Aorta (tissue), 5 donors: Measurements from ENCODE around the gene ZNF77. TPM values are rescaled to one million over a fixed set of nuclear protein-coding genes. Genes with fewer than 3 reads are reported as not detected.

Experiments
- ATAC-seq: fragments of 200-7000 bp; cut with Tn5 transposase; one replicate; pipeline ENCODE4 v1.9.1; 2022; ENCODE audit warnings: moderate library complexity; ENCODE audit not compliant: low FRiP score
- DNase-seq, 2 donors: peaks; one replicate each; pipeline ENCODE4 v3.0.0-alpha.2; 2020
- H3K27ac ChIP-seq, 2 donors: one replicate each; pipeline ENCODE4 v1.5.1; 2013; ENCODE audit warnings: low read length in 2 of 2, mild to moderate bottlenecking in 2 of 2, moderate library complexity in 2 of 2, control low read depth in 1 of 2, inconsistent platforms in 1 of 2, low read depth in 1 of 2
- H3K27me3 ChIP-seq, 2 donors: one replicate each; pipeline ENCODE4 v1.6.1; 2013; ENCODE audit warnings: control low read depth in 1 of 2, low read length in 1 of 2, mild to moderate bottlenecking in 1 of 2, moderate library complexity in 1 of 2; ENCODE audit not compliant: insufficient read depth in 2 of 2, control insufficient read depth in 1 of 2
- H3K36me3 ChIP-seq, 2 donors: one replicate each; pipeline ENCODE4 v1.6.1; 2013; ENCODE audit warnings: control low read depth in 1 of 2, low read length in 1 of 2, mild to moderate bottlenecking in 1 of 2; ENCODE audit not compliant: insufficient read depth in 2 of 2, control insufficient read depth in 1 of 2
- H3K4me1 ChIP-seq, 2 donors: one replicate each; pipeline ENCODE4 v1.6.1; 2013; ENCODE audit warnings: low read length in 2 of 2, control low read depth in 1 of 2, mild to moderate bottlenecking in 1 of 2, moderate library complexity in 1 of 2; ENCODE audit not compliant: insufficient read depth in 2 of 2, control insufficient read depth in 1 of 2
- H3K4me3 ChIP-seq, 2 donors: one replicate each; pipeline ENCODE4 v1.5.1; 2013; ENCODE audit warnings: low read length in 2 of 2, control low read depth in 1 of 2, mild to moderate bottlenecking in 1 of 2
- H3K9me3 ChIP-seq: one replicate; pipeline ENCODE4 v1.6.1; 2013; ENCODE audit warnings: mild to moderate bottlenecking, low read length; ENCODE audit not compliant: control insufficient read depth
- WGBS, 2 donors: extraction: QIAGEN DNeasy Blood & Tissue Kit; methylation state at CpG; one replicate each; pipeline ENCODE4 v1.1.7; 2013; 5-methylcytosine and 5-hydroxymethylcytosine counted together
- intact Hi-C, 2 donors: fragments of 100-400 bp; cut with DNase I; formaldehyde crosslinking; loops; one replicate each; pipeline versions ENCODE4 v1.14.2 to v1.15.0; 2022
- polyA plus RNA-seq, 2 donors: library from polyadenylated mRNA; stranded (reverse); fragments of 200-250 nt; gene quantifications; one replicate each; pipeline ENCODE4 v1.2.3, GENCODE V29; 2013
- total RNA-seq, 2 donors: library from RNA; stranded (reverse); fragmentation: NEBNext Ultra II Directional; extraction: Animal tissue kit (Norgen Biotek cat#: 25700); gene quantifications; one replicate each; pipeline ENCODE4 v1.2.1, GENCODE V29; 2021
- donor health status: healthy with polysubstance abuse.
- donor health status: Bipolar disorder and iron deficiency.
- donor health status: DM: no; HTN: no; CAD: no.
- donor health status: DM: no; HTN: no; CAD: no.
- donor health status: DM: yes; HTN: yes; CAD: no.

The ZNF77 gene
- total and polyA plus RNA-seq, 4 donors = 1.3 to 4.5 (median 3.6) TPM

DNA sequence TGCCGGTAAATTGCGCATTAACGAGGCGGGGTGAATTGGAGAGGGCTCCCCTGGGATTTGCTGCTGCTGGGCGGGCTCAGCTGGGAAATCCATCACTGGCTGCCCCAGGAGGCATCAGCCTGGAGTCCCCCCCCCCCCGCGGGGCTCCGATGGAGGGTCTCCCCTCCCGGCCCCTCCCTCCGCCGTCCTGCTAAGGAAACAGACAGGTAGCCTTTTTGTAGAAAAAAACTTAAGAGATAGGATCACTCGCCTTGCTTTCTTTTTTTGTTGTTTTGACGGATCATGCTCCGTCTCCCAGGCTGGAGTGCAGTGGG lies 39.4 kb upstream of the ZNF77 start:
- no peaks in the 10 kb centered on the region for H3K4me1 ChIP-seq
- intact Hi-C loops = loop anchor here in 1 of 2 donors (5.0 kb wide), 1 partner anchor 53 kb away; no protein-coding TSS in a partner anchor
- 0 to 1% methylated on average over 13 to 14 of the region's 14 CpGs for WGBS, 2 donors

DNA sequence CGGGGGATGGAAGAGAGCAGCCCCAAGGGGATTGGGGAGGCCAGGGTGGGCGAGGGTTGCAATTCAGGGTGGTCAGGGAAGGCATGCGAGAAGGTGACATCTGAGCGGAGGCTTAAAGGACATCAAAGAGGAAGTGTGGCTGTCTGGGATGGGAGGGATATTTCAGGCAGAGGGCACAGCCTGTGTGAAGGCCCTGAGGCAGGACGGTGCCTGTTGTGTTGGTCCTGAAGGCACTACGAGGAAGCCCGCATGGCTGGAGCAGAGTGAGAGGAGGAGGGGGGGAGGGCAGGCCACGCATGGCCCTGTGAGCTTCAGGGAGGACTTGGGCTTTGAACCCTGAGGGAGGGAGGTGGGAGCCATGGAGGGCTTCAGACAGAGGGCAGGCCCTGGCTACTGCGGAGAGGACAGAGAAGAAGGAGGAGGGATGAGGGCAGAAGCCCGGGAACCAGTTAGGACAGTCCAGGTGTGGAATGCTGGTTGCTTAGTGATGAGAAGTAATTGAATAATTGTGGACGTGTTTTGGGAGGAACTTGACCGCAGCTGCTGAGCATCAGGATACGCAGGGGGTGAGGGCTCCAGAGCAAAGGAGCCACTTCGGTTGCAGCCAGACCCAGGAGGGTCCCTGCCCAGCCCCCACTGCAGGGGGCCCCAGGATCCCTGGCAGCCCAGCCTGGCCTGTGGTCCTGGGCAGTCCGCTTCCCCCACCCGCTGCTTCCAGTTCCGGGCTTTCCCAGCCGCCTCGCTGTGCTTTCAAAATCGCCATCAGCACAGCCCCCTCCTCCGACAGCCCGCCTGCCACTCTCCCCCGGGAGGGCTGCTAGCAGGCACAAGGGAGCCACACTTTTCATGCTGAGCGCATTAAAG lies 38.8 kb upstream of the ZNF77 start:
- Histone ChIP-seq H3K27ac (peak overlapping the region; percentile 7 to 64), H3K36me3 (no peaks in the 10 kb centered on the region), H3K4me1 (no peaks in the 10 kb centered on the region), H3K4me3 (no peak overlapping the region), H3K9me3 (no peaks in the 10 kb centered on the region), H3K27me3 (no peaks in the 10 kb centered on the region)
- WGBS, 2 donors = 2 to 3% methylated on average over 23 to 24 of the region's 24 CpGs
- peak; percentile 85 for ATAC-seq
- intact Hi-C loops = loop anchor here in 1 of 2 donors (5.0 kb wide), 1 partner anchor 54 kb away; no protein-coding TSS in a partner anchor
- peak in 1 of 2 donors; percentile 88 for DNase-seq

More for the DNA sequence above, 39.4 kb upstream of the ZNF77 start:
- Histone ChIP-seq H3K27me3 (no peaks in the 10 kb centered on the region), H3K27ac (peak overlapping the region in 1 of 2 donors; percentile 64), H3K9me3 (no peaks in the 10 kb centered on the region), H3K4me3 (no peak overlapping the region), H3K36me3 (no peaks in the 10 kb centered on the region)
- DNase-seq = peak in 1 of 2 donors; percentile 91
- ATAC-seq = no peak

DNA sequence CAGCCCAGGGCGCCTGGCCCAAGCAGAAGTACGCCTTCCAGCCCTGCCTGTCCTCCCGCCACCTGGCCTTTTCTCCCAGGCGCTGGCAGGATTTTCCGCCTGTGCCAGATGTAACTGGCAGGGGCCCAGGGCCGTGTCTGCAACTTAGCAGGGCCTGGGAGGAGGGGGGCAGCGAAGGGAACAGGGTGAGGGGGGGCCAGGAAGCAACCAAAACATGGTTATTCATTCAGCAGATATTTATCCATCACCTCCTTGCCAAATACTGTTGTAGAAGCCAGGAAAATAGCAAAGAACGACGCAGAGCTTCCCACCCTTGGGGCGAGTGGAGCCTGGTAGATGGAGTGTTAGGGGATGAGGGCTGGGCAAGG lies 38.2 kb upstream of the ZNF77 start:
- Histone ChIP-seq H3K4me1 (no peaks in the 10 kb centered on the region), H3K36me3 (no peaks in the 10 kb centered on the region), H3K9me3 (no peaks in the 10 kb centered on the region), H3K4me3 (no peak overlapping the region), H3K27me3 (no peaks in the 10 kb centered on the region), H3K27ac (peak overlapping the region; percentile 7 to 87)
- intact Hi-C loops = loop anchor here in 1 of 2 donors (5.0 kb wide), 1 partner anchor 54 kb away; no protein-coding TSS in a partner anchor
- DNase-seq = peak; percentile 95 to 97
- peak; percentile 88 for ATAC-seq
- WGBS, 2 donors = 0 to 2% methylated on average over 10 of the region's 10 CpGs

DNA sequence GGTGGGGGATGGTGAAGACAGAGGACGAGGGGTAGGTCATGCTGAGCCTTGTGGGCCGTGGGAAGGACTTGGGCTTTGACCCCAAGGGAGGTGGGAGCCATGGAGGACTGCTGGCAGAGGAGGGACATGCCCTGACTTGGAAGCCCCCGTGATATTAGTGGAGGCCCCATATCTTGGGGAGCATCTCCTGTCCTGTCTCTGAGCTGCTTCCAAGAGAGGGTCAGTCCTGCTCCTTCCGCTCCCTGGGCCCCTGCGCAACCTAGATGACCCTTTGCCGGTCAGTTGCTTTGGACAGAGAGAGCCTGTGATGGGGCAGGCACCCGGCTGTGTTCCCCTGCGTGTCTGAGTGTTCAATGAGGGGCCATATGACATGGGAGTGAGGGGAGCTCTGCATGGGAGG lies 37.8 kb upstream of the ZNF77 start:
- H3K36me3 ChIP-seq = no peaks in the 10 kb centered on the region
- WGBS, 2 donors = 16 to 17% methylated on average over 8 of the region's 8 CpGs
- H3K27me3 ChIP-seq = no peaks in the 10 kb centered on the region
- ATAC-seq (no peak), DNase-seq (no peak)
- no peaks in the 10 kb centered on the region for H3K4me1 ChIP-seq
- no peaks in the 10 kb centered on the region for H3K9me3 ChIP-seq
- H3K27ac ChIP-seq = peak overlapping the region in 1 of 2 donors; percentile 87
- intact Hi-C loops = loop anchor here in 1 of 2 donors (5.0 kb wide), 1 partner anchor 55 kb away; no protein-coding TSS in a partner anchor
- H3K4me3 ChIP-seq = no peak overlapping the region

DNA sequence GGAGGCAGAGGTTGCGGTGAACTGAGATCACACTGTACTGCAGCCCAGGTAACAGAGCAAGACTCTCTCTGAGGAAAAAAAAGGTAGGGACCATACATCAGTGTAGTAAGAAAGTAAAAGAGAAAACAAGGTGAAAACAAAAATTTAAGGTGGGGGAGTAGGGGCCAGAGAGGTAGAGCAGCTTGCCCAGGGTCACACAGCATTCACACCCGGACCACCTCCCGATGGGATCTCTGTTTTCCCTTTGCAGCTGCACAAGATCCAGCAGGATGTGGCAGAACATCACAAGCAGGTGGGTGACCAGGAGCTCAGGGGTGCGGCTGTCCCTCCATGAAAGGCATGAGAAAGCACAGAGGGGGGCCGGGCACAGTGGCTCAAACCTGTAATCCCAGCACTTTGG lies 37.1 kb upstream of the ZNF77 start:
- WGBS, 2 donors = 91 to 92% methylated on average over 5 of the region's 5 CpGs
- Histone ChIP-seq H3K4me3 (no peak overlapping the region), H3K4me1 (no peaks in the 10 kb centered on the region), H3K36me3 (no peaks in the 10 kb centered on the region), H3K27me3 (no peaks in the 10 kb centered on the region), H3K27ac (no peak overlapping the region), H3K9me3 (no peaks in the 10 kb centered on the region)
- intact Hi-C loops = loop anchor here in 1 of 2 donors (5.0 kb wide), 1 partner anchor 55 kb away; no protein-coding TSS in a partner anchor
- ATAC-seq (no peak), DNase-seq (no peak)

DNA sequence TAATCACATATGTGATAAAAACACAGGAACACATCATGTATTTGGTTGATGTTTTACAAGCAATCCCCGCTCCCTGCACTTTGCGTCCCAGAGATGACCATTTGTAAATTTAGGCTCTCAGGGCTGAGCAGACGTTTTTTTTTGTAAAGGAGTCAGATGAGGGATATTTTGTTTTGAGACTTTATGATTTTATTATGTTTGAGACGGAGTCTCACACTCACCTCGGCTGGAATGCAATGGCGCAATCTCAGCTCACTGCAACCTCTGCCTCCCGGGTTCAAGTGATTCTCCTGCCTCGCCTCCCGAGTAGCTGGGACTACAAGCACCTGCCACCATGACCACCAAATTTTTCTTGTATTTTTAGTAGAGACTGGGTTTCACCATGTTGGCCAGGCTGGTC lies 34.0 kb upstream of the ZNF77 start:
- intact Hi-C loops = no loop called here
- 73 to 81% methylated on average over 9 of the region's 9 CpGs for WGBS, 2 donors
- Histone ChIP-seq H3K4me3 (no peak overlapping the region), H3K4me1 (no peaks in the 10 kb centered on the region), H3K36me3 (no peaks in the 10 kb centered on the region), H3K27ac (no peak overlapping the region), H3K9me3 (no peaks in the 10 kb centered on the region), H3K27me3 (no peaks in the 10 kb centered on the region)
- no peak for DNase-seq
- no peak for ATAC-seq

DNA sequence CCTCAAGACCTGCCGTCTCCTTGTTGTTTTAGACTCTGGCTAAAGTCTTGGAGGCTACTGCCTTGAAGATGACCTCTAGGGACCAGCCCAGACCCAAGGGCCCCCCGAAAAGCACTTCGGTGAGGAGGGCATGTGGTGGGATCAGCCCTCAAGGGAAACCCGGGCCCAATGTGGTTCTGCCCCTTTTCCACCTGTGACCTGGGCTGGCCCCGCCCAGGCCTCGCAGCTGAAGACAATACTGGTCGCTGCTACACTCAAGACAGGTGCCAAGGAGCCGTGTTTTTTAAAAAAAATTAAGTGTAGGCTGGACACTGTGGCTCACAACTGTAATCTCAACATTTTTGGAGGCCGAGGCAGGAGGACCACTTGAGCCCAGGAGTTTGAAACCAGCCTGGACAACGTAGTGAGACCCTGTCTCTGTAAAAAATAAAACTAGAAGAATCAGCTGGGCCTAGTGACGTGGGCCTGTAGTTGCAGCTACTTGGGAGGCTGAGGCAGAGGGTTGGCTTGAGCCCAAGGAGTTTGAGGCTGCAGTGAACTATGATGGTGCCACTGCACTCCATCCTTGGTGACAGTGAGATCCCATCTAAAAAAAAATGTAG lies 33.5 kb upstream of the ZNF77 start:
- 81 to 83% methylated on average over 11 of the region's 11 CpGs for WGBS, 2 donors
- DNase-seq (no peak), ATAC-seq (no peak)
- Histone ChIP-seq H3K27me3 (no peaks in the 10 kb centered on the region), H3K4me3 (no peak overlapping the region), H3K27ac (no peak overlapping the region), H3K9me3 (no peaks in the 10 kb centered on the region), H3K36me3 (no peaks in the 10 kb centered on the region), H3K4me1 (no peaks in the 10 kb centered on the region)
- intact Hi-C loops = no loop called here

DNA sequence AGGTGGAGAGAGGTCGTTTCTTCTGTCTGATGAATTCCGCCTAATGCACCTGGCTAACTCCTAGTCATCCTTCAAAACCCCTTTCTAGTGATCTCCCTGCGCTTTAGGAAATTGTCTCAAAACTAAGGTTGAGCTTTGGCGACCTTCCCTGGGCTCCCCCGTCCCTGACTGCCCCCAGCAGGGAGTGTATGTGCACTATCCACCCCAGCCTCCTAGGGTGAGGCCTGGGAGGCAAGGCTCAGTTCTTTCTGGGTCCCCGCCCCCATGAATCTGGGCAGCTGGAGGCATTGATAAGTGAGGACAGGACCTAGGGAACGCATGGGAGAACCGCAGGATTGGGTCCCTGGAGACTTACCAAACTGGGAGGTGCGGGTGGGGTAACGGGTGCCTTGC lies 33.0 kb upstream of the ZNF77 start:
- H3K27me3 ChIP-seq = no peaks in the 10 kb centered on the region
- no peak overlapping the region for H3K27ac ChIP-seq
- H3K4me3 ChIP-seq = no peak overlapping the region
- H3K36me3 ChIP-seq = no peaks in the 10 kb centered on the region
- no peak for ATAC-seq
- DNase-seq = no peak
- H3K4me1 ChIP-seq = no peaks in the 10 kb centered on the region
- 66 to 70% methylated on average over 10 of the region's 10 CpGs for WGBS, 2 donors
- no peaks in the 10 kb centered on the region for H3K9me3 ChIP-seq
- intact Hi-C loops = loop anchor here in 1 of 2 donors (2.0 kb wide), 1 partner anchor 57 kb away; no protein-coding TSS in a partner anchor
